Hematopoietic multipotent progenitor cell treated with erythropoietin and hydrocortisone succinate and interleukin-3 and kit ligand, for 6 days (in vitro differentiated cells): ENCODE data around the gene SELPLG.
A peak's percentile ranks its signal among the peaks of the same experiment; 100 is the strongest.
"Not testable (repeated sequence)": the region's sequence is repeated elsewhere in the genome, so short reads cannot be mapped to it uniquely, and the experiment has no call there.

Experiments used
- DNase-seq: peaks from one replicate; pipeline ENCODE4 v3.0.0-alpha.2; 2015

The SELPLG gene

DNA sequence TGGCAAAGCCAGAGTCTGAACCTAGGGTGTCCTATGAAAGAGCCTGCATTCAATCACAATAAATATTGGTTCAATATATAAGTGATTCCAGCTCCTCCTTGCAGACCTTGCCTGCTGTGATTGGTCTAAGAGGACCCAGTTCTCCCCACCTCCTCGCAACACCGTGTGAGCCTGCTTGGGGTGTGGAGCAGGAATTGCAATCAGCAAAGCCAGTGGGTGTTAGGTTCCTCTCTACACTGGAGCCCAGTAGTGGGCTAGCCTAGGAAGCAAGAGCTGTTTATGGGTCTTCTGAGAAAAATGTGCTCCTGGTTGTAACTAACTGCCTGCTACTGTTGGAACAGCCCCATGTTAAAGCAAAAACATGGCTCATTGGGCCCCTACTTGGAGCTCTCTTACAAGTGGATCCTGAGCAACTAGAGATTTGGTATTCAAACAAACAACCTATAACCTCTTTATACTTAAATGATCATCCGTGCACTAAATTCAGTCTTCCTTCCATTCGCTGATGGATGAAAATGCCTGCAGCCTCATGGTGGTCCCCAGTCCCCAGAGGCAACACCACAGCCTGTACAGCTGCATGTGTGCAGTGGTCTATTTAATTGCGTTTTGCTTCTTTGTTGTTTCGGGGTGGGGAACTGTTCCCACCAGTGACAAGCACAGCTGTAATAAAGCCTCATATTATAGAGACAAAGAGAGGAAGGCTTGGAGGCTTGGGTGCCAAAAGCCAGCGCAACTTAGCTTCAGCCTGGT lies 3.7 kb upstream of the SELPLG start:
- no peak for DNase-seq

DNA sequence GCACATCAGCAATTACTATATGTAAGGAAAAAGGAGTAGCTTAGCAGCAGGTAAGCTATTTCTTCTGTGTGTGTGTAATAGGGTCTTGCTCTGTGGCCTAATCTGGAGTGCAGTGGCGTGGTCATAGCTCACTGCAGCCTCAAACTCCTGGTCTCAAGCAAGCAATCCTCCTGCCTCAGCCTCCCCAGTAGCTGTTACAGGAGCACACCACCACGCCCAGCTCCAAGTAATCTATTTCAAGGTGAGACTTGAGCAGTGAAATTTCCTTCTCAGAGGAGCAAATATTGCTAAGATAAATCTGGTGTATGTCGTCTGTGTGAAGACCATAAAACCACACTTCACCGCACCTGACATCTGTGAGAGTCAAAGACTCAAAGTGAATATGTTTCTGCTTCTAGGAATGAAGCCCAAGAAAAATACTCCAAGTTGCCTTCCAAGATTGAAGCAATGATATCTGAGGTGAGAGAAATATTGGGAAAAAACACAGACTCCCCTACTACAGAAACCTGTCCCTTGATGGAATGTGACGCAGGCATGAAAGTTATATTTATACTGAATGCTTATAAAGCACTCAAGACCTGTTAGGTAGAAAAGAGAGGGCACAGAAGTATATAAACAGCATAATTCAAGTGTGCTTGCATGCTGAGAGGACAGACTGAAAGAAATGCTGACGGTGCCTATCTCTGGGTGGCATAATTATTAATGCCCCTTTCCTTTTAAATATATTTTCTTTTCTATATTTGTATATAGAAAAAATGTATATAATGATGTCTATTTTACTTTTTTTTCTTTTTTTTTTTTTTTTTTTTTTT lies 2.5 kb upstream of the SELPLG start:
- DNase-seq: no peak

DNA sequence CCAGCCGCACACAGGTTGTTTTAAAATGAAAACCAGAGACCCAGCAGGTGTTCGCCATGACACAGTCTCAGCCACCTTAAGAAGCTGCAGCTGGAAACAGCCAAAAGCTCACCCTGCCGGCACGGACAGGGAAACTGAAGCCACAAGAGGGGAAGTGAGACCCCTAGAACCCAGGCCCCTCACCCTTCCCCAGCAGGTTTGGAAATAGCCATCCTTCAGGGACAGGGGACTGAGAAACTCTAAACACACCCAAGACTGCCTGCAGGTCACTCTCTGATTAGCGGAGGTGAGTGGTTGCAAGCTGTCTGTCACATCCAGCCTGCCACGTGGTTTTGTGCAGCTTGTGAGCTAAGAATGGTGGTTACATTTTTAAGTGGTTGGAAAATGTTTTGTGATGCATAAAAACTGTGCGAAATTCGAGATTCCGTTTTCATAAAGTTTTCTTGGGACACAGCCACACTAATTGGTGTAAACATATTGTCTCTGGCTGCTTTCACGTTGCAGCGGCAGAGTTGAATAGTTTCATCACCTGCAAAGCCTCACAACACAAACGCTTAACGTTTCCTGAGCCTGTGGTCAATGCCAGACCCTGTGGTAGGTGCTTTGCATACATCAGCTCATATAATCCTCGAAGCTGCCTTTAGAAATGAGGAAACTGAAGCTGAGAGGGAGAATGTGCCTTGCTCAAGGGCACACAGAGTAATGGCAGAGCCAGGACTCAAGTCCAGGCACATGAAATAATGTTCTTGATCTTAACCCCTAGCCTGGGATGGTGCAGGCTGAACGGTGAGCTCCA lies 1.7 kb upstream of the SELPLG start:
- peak; percentile 80 for DNase-seq

DNA sequence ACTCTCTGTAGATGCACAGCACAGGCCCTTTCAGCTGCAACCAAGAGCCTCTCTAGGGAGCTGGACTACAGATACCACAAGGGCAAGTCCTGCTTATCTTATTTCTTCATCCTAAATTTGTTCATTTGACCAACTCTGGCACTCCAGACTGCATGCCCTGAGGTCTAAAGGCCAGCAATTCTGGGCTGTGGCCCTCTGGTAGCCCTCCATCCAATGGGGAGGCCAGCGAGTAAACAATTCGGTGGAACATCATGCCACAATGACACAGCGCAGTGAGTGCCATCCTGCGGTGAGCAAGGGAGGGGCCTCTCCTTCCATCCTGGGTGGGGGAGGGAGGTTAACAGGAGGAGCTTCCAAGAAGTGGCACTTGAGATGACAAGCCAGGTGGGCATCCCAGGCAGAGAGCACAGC lies 652 bp upstream of the SELPLG start:
- DNase-seq: peak; percentile 96

- no peak for DNase-seq
These were observed 587 bp downstream of the SELPLG start for GRCh38 chr12:108633081-108633533.

GRCh38 chr12:108631261-108631660 lies 2.4 kb downstream of the SELPLG start:
- DNase-seq: not testable (repeated sequence)

GRCh38 chr12:108630481-108631207 lies 3.0 kb downstream of the SELPLG start:
- DNase-seq: peak; percentile 44

- peak; percentile 94 for DNase-seq
These were observed 3.7 kb downstream of the SELPLG start for GRCh38 chr12:108629824-108630476.

DNA sequence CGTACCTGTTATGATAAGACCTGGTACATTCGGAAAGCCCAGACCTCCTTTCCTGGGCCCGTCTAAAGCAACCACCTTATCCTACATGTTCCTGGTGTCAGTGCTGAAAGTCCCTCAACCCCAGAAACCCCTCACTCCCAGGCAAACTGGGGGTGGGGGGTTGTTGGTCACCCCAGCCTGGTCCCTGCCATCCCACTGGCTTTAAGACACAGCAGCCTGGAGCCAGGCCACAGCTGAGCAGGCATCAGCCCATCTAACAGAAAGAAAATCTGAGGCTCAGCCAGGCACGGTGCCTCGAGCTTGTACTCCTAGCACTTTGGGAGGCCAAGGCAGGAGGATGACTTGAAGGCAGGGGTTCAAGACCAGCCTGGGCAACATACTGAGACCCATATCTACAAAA lies 4.5 kb downstream of the SELPLG start:
- DNase-seq: no peak

GRCh38 chr12:108627134-108627920 lies 6.4 kb downstream of the SELPLG start:
- no peak for DNase-seq

GRCh38 chr12:108625228-108625627 lies 8.5 kb downstream of the SELPLG start:
- DNase-seq: no peak

GRCh38 chr12:108623577-108623976 lies 10.1 kb downstream of the SELPLG start:
- no peak for DNase-seq

- no peak for DNase-seq
These were observed 10.7 kb downstream of the SELPLG start for GRCh38 chr12:108622921-108623514.

DNA sequence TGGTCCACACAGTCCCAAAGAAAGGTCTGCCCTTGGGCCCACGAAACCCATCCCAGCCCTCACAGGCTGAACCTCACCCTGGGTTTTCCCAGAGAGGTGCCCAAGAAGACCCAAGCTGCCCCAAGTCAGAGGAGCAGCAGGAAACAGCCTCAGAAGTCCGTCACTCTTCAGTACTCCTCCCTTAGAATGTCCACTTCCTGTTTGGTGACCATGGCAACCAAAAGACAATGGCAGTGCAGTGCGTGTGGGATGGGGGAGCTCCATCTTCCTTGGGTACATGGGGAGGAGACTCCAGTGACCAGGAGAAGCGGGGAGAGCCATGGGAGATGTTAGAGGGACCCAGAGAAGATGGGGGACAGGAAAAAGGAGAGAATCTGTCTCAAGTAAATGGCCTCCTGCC lies 11.3 kb downstream of the SELPLG start:
- DNase-seq: peak; percentile 51

GRCh38 chr12:108621161-108621560 lies 12.5 kb downstream of the SELPLG start:
- DNase-seq: no peak

- DNase-seq: peak; percentile 60
These were observed 13.3 kb downstream of the SELPLG start for GRCh38 chr12:108620236-108620879.

GRCh38 chr12:108619369-108620160 lies 14.1 kb downstream of the SELPLG start:
- DNase-seq: no peak

DNA sequence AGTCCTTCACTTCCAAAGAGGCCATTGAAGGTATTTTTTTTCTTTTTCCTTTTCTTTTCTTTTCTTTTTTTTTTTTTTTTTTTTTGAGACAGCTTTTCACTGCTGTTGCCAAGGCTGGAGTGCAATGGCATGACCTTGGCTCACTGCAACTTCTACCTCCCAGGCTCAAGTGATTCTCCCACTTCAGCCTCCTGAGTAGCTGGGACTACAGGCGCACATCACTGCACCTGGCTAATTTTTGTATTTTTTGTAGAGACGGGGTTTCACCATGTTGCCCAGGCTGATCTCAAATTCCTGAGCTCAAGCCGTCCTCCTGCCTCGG lies 14.8 kb downstream of the SELPLG start:
- DNase-seq: not testable (repeated sequence)
